Measurements from ENCODE around the gene MTURN. TPM values are rescaled to one million over a fixed set of nuclear protein-coding genes. Genes with fewer than 3 reads are reported as not detected.
A peak's percentile ranks its signal among the peaks of the same experiment; 100 is the strongest.

Gene MTURN
- total and polyA plus RNA-seq, 2 donors (not counting 1 experiment from before 2014, with no cell fraction given), result 4.5 to 13.9 TPM

DNA sequence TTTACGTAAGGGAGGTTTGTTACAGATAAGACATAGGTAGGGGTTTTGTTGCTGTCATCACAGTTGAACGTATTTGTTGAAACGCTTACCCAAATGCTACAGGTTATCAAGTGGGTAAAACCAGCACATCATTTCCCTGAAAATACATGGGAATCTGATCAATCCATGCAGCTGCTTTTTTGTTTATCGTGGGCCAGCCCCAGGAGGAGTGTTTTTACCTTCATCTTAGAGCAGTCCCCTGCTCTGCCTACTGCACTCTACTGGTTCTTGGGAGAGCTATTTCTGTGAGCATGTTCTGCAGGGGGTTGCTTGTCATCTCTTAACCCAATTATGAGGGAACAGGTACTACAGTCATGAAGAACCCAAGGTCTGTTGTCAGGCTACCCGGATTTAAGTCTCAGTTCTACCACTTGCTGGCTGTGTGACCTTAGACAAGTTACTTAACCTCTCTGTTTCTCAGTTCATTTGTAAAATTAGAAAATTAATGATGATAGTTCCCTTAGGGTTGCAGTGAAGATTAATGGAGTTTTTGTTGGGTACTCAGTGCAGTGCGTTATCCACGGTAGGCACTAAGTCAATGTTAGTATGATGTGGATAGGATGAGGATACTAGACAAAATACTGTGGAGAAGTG lies 15.0 kb downstream of the MTURN start:
- Mint-ChIP-seq H3K27ac (no peak overlapping the region), H3K4me1 (no peaks in the 10 kb centered on the region), H3K4me3 (no peak overlapping the region), H3K9me3 (ENCODE audit: insufficient read depth) (no peaks in the 10 kb centered on the region), H3K27me3 (no peaks in the 10 kb centered on the region)
- ATAC-seq (ENCODE audit: low read depth), result no peak
- TF ChIP-seq, protein P1, sequence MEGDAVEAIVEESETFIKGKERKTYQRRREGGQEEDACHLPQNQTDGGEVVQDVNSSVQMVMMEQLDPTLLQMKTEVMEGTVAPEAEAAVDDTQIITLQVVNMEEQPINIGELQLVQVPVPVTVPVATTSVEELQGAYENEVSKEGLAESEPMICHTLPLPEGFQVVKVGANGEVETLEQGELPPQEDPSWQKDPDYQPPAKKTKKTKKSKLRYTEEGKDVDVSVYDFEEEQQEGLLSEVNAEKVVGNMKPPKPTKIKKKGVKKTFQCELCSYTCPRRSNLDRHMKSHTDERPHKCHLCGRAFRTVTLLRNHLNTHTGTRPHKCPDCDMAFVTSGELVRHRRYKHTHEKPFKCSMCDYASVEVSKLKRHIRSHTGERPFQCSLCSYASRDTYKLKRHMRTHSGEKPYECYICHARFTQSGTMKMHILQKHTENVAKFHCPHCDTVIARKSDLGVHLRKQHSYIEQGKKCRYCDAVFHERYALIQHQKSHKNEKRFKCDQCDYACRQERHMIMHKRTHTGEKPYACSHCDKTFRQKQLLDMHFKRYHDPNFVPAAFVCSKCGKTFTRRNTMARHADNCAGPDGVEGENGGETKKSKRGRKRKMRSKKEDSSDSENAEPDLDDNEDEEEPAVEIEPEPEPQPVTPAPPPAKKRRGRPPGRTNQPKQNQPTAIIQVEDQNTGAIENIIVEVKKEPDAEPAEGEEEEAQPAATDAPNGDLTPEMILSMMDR (IDR thresholded peaks at IDR 0.05), result no peak
- TF ChIP-seq EZH2 (IDR thresholded peaks at IDR 0.05; ENCODE audit: borderline replicate concordance, insufficient read depth, low read depth, low read length, poor library complexity, severe bottlenecking), result no peak
- DNase-seq, result no peak
- no peaks in the 10 kb centered on the region for H3K9me3 ChIP-seq (ENCODE audit: control extremely low read depth in 1 of 3, control insufficient read depth in 2 of 3, insufficient read depth in 1 of 3, low read length in 2 of 3)
- ChIA-PET POLR2A (no interaction called here), CTCF (no interaction called here)
- no peak overlapping the region for H3K27ac ChIP-seq (ENCODE audit: low read length in 2 of 2)
- intact Hi-C loops (cut with micrococcal nuclease), result loop anchor here (1.0 kb wide), 1 partner anchor 27 kb away; no protein-coding TSS in a partner anchor
- no peaks in the 10 kb centered on the region for H3K27me3 ChIP-seq (replicated peaks in 1 of 4; ENCODE audit: control extremely low read depth in 1 of 4, control insufficient read depth in 3 of 4, insufficient read depth in 4 of 4, low read length in 3 of 4)
- 100% methylated on average over 2 of the region's 7 CpGs for WGBS (ENCODE audit: insufficient coverage)
- no peaks in the 10 kb centered on the region for H3K79me2 ChIP-seq (ENCODE audit: control insufficient read depth, insufficient read depth, low read length)
- no peaks in the 10 kb centered on the region for H4K20me1 ChIP-seq (ENCODE audit: control insufficient read depth, insufficient read depth, low read length, poor library complexity, severe bottlenecking)
- no peak overlapping the region for H3K9ac ChIP-seq (ENCODE audit: low read length)
- H3K4me1 ChIP-seq (ENCODE audit: control insufficient read depth in 2 of 2, insufficient read depth in 2 of 2, low read length in 2 of 2), result peaks cover 6 to 14% of the 10 kb centered on the region in 2 donors
- peak overlapping the region; percentile 71 for H3K4me2 ChIP-seq (replicated peaks; ENCODE audit: low read depth, low read length, poor library complexity, severe bottlenecking)
- peak overlapping the region; percentile 70 for H2AFZ ChIP-seq (ENCODE audit: insufficient read depth, low read depth, low read length, poor library complexity, severe bottlenecking)
- H3K36me3 ChIP-seq (replicated peaks in 1 of 2; ENCODE audit: control extremely low read depth in 1 of 2, control insufficient read depth in 1 of 2, extremely low read depth in 1 of 2, insufficient read depth in 2 of 2, low read length in 1 of 2), result no peaks in the 10 kb centered on the region
- H3K4me3 ChIP-seq (ENCODE audit: control extremely low read depth in 1 of 5, extremely low read depth in 1 of 5, insufficient read depth in 1 of 5, low read depth in 2 of 5, low read length in 4 of 5), result no peak overlapping the region

DNA sequence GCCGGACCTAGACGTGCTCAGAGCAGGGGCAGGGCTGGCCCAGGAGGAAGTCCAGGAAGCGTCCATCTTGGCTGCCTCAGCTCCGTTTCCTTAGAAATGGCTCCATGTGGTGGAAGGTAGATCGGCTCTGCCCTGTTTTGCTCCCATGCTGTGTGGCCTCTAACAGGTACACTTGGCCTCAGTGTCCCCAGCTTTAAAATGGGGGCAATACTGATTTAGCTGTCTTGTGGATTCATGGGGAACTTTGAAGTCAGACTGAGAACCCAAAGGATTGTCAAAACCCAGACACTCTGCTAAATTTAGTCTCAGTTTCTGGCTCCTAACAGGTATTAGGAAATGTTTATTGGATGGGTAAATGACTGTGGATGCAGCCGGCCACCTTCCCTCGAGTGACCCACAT lies 15.9 kb downstream of the MTURN start:
- TF ChIP-seq, protein P1 (IDR thresholded peaks at IDR 0.05), result no peak
- no peak for TF ChIP-seq EZH2 (IDR thresholded peaks at IDR 0.05; ENCODE audit: borderline replicate concordance, insufficient read depth, low read depth, low read length, poor library complexity, severe bottlenecking)
- Histone ChIP-seq H3K4me3 (ENCODE audit: control extremely low read depth in 1 of 5, extremely low read depth in 1 of 5, insufficient read depth in 1 of 5, low read depth in 2 of 5, low read length in 4 of 5) (no peak overlapping the region), H3K79me2 (ENCODE audit: control insufficient read depth, insufficient read depth, low read length) (no peaks in the 10 kb centered on the region), H3K4me2 (replicated peaks; ENCODE audit: low read depth, low read length, poor library complexity, severe bottlenecking) (no peak overlapping the region), H2AFZ (ENCODE audit: insufficient read depth, low read depth, low read length, poor library complexity, severe bottlenecking) (no peak overlapping the region), H3K9me3 (ENCODE audit: control extremely low read depth in 1 of 3, control insufficient read depth in 2 of 3, insufficient read depth in 1 of 3, low read length in 2 of 3) (no peaks in the 10 kb centered on the region), H3K4me1 (ENCODE audit: control insufficient read depth in 2 of 2, insufficient read depth in 2 of 2, low read length in 2 of 2) (peaks cover 6 to 14% of the 10 kb centered on the region in 2 donors), H3K36me3 (replicated peaks in 1 of 2; ENCODE audit: control extremely low read depth in 1 of 2, control insufficient read depth in 1 of 2, extremely low read depth in 1 of 2, insufficient read depth in 2 of 2, low read length in 1 of 2) (no peaks in the 10 kb centered on the region), H3K27me3 (replicated peaks in 1 of 4; ENCODE audit: control extremely low read depth in 1 of 4, control insufficient read depth in 3 of 4, insufficient read depth in 4 of 4, low read length in 3 of 4) (no peaks in the 10 kb centered on the region), H3K27ac (ENCODE audit: low read length in 2 of 2) (no peak overlapping the region), H3K9ac (ENCODE audit: low read length) (no peak overlapping the region), H4K20me1 (ENCODE audit: control insufficient read depth, insufficient read depth, low read length, poor library complexity, severe bottlenecking) (no peaks in the 10 kb centered on the region)
- ATAC-seq (ENCODE audit: low read depth) (no peak), DNase-seq (no peak)
- ChIA-PET CTCF (no interaction called here), POLR2A (no interaction called here)
- Mint-ChIP-seq H3K27ac (no peak overlapping the region), H3K4me3 (no peak overlapping the region), H3K27me3 (no peaks in the 10 kb centered on the region), H3K4me1 (no peaks in the 10 kb centered on the region), H3K9me3 (ENCODE audit: insufficient read depth) (no peaks in the 10 kb centered on the region)
- WGBS (ENCODE audit: insufficient coverage), result 100% methylated on average over 5 of the region's 7 CpGs
- intact Hi-C loops (cut with micrococcal nuclease), result no loop called here

Data from B cell (primary cell).